H1 (cell line): ENCODE results near the gene SERPINA6. TPM values are rescaled to one million over a fixed set of nuclear protein-coding genes. Genes with fewer than 3 reads are reported as not detected.

Source experiments
- CBX8 ChIP-seq: fragments of 300-800, 300-1000 bp; sonication (generic); IDR thresholded peaks from 2 replicates; pipeline ENCODE4 v1.7.1; 2016; ENCODE audit warnings: low read depth, low read length, borderline replicate concordance
- CHD1 ChIP-seq: IDR thresholded peaks from 2 replicates; pipeline ENCODE4 v1.6.1; 2012; ENCODE audit warnings: low read depth, low read length, improper control_type of control experiment
- CHD2 ChIP-seq: IDR thresholded peaks from 2 replicates; pipeline ENCODE4 v1.6.1; 2012; ENCODE audit warnings: low read length, improper control_type of control experiment
- EZH2 ChIP-seq: fragments of 200-600 bp; sonication (generic); IDR thresholded peaks from 2 replicates; pipeline ENCODE4 v1.7.1; 2012; ENCODE audit warnings: low read depth, mild to moderate bottlenecking, moderate library complexity, low read length, inconsistent platforms; ENCODE audit not compliant: severe bottlenecking
- FOSL1 ChIP-seq: IDR thresholded peaks from 2 replicates; pipeline ENCODE4 v1.6.1; 2011; ENCODE audit warnings: mild to moderate bottlenecking, low read depth, low read length, moderate library complexity; ENCODE audit not compliant: insufficient read depth
- KDM1A ChIP-seq: fragments of 200-600, 300-600 bp; sonication (generic); IDR thresholded peaks from 2 replicates; pipeline ENCODE4 v1.7.1; 2016; ENCODE audit warnings: mild to moderate bottlenecking, low read length, borderline replicate concordance
- MAFK ChIP-seq: IDR thresholded peaks from 2 replicates; pipeline ENCODE4 v1.6.1; 2012; ENCODE audit warnings: low read depth, mild to moderate bottlenecking, improper control_type of control experiment, low read length
- NRF1 ChIP-seq: IDR thresholded peaks from 2 replicates; pipeline ENCODE4 v1.6.1; 2011; ENCODE audit warnings: mild to moderate bottlenecking, low read depth, low read length, improper control_type of control experiment
- SAP30 ChIP-seq: fragments of 300-600 bp; sonication (generic); IDR thresholded peaks from 2 replicates; pipeline ENCODE4 v1.7.1; 2012; ENCODE audit warnings: low read length, moderate library complexity, mild to moderate bottlenecking, inconsistent platforms; ENCODE audit not compliant: insufficient read depth, insufficient replicate concordance
- SP2 ChIP-seq: IDR thresholded peaks from 2 replicates; pipeline ENCODE4 v1.6.1; 2012; ENCODE audit warnings: mild to moderate bottlenecking, low read length, inconsistent platforms
- SUZ12 ChIP-seq: fragments of 200-600 bp; sonication (generic); IDR thresholded peaks from 2 replicates; pipeline ENCODE4 v1.6.1; 2012; ENCODE audit warnings: mild to moderate bottlenecking, inconsistent platforms, low read length, moderate library complexity, mixed read lengths
- TEAD4 ChIP-seq: IDR thresholded peaks from 2 replicates; pipeline ENCODE4 v1.6.1; 2012; ENCODE audit warnings: low read depth, low read length, inconsistent platforms, mixed read lengths
- polyA plus RNA-seq, 7 experiments: library from polyadenylated mRNA; depleted of rRNA in 3 of 7; stranded (reverse) in 5 of 7; unstranded in 2 of 7; fragments of >200 nt in 5 of 7; fragments of 200-250 nt in 2 of 7; gene quantifications; 1 replicate in 5 of 7; 2 replicates in 1 of 7; 4 replicates in 1 of 7; pipeline versions ENCODE4 v1.2.1 to v1.2.3, GENCODE V29; 2011 to 2013; ENCODE audit warnings: missing spikeins in 2 of 7, mixed read lengths in 2 of 7
- total RNA-seq: library from RNA; stranded (reverse); fragmentation: NEBNext Ultra II Directional; extraction: Animal tissue kit (Norgen Biotek cat#: 25700); gene quantifications from 2 replicates; pipeline ENCODE4 v1.2.1, GENCODE V29; 2021
- TF ChIP-seq, protein P1 (sequence below): fragments of 300-600 bp; sonication (generic); IDR thresholded peaks from 2 replicates; pipeline ENCODE4 v1.7.1; 2012; ENCODE audit warnings: low read length, moderate library complexity, mild to moderate bottlenecking, inconsistent platforms; ENCODE audit not compliant: insufficient replicate concordance

Gene SERPINA6
- total and polyA plus RNA-seq, 2 of the 8 experiments (the other 6 are each of a cell fraction or from before 2014, with no cell fraction given): not detected

DNA sequence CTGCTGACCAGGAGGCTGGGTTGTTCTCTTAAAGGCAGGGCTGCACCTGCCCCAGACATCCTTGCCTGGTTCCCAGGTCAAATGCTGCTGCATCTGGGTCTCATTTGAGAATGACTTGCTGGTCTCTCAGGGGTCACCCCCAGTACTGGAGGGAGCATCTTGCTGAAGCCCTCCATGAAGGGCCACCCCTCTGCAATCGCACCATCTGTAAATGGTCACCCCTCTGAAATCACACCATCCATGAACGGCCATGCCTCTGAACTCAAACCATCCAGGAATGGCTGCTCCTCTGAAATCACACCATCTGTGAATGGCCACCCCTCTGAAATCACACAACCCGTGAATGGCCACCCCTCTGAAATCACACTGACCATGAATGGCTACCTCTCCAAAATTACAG, 7.3 kb upstream of the SERPINA6 start (continued):
- TF ChIP-seq, protein P1, sequence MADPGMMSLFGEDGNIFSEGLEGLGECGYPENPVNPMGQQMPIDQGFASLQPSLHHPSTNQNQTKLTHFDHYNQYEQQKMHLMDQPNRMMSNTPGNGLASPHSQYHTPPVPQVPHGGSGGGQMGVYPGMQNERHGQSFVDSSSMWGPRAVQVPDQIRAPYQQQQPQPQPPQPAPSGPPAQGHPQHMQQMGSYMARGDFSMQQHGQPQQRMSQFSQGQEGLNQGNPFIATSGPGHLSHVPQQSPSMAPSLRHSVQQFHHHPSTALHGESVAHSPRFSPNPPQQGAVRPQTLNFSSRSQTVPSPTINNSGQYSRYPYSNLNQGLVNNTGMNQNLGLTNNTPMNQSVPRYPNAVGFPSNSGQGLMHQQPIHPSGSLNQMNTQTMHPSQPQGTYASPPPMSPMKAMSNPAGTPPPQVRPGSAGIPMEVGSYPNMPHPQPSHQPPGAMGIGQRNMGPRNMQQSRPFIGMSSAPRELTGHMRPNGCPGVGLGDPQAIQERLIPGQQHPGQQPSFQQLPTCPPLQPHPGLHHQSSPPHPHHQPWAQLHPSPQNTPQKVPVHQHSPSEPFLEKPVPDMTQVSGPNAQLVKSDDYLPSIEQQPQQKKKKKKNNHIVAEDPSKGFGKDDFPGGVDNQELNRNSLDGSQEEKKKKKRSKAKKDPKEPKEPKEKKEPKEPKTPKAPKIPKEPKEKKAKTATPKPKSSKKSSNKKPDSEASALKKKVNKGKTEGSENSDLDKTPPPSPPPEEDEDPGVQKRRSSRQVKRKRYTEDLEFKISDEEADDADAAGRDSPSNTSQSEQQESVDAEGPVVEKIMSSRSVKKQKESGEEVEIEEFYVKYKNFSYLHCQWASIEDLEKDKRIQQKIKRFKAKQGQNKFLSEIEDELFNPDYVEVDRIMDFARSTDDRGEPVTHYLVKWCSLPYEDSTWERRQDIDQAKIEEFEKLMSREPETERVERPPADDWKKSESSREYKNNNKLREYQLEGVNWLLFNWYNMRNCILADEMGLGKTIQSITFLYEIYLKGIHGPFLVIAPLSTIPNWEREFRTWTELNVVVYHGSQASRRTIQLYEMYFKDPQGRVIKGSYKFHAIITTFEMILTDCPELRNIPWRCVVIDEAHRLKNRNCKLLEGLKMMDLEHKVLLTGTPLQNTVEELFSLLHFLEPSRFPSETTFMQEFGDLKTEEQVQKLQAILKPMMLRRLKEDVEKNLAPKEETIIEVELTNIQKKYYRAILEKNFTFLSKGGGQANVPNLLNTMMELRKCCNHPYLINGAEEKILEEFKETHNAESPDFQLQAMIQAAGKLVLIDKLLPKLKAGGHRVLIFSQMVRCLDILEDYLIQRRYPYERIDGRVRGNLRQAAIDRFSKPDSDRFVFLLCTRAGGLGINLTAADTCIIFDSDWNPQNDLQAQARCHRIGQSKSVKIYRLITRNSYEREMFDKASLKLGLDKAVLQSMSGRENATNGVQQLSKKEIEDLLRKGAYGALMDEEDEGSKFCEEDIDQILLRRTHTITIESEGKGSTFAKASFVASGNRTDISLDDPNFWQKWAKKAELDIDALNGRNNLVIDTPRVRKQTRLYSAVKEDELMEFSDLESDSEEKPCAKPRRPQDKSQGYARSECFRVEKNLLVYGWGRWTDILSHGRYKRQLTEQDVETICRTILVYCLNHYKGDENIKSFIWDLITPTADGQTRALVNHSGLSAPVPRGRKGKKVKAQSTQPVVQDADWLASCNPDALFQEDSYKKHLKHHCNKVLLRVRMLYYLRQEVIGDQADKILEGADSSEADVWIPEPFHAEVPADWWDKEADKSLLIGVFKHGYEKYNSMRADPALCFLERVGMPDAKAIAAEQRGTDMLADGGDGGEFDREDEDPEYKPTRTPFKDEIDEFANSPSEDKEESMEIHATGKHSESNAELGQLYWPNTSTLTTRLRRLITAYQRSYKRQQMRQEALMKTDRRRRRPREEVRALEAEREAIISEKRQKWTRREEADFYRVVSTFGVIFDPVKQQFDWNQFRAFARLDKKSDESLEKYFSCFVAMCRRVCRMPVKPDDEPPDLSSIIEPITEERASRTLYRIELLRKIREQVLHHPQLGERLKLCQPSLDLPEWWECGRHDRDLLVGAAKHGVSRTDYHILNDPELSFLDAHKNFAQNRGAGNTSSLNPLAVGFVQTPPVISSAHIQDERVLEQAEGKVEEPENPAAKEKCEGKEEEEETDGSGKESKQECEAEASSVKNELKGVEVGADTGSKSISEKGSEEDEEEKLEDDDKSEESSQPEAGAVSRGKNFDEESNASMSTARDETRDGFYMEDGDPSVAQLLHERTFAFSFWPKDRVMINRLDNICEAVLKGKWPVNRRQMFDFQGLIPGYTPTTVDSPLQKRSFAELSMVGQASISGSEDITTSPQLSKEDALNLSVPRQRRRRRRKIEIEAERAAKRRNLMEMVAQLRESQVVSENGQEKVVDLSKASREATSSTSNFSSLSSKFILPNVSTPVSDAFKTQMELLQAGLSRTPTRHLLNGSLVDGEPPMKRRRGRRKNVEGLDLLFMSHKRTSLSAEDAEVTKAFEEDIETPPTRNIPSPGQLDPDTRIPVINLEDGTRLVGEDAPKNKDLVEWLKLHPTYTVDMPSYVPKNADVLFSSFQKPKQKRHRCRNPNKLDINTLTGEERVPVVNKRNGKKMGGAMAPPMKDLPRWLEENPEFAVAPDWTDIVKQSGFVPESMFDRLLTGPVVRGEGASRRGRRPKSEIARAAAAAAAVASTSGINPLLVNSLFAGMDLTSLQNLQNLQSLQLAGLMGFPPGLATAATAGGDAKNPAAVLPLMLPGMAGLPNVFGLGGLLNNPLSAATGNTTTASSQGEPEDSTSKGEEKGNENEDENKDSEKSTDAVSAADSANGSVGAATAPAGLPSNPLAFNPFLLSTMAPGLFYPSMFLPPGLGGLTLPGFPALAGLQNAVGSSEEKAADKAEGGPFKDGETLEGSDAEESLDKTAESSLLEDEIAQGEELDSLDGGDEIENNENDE: no peak
- TF ChIP-seq CHD1 (no peak), MAFK (no peak), KDM1A (no peak), TEAD4 (no peak), SP2 (no peak), CBX8 (no peak), FOSL1 (no peak), SAP30 (no peak), NRF1 (no peak), CHD2 (no peak), SUZ12 (no peak), EZH2 (no peak)
